ENCODE measurements around the gene KIF1C. TPM values are rescaled to one million over a fixed set of nuclear protein-coding genes. Genes with fewer than 3 reads are reported as not detected.
A peak's percentile ranks its signal among the peaks of the same experiment; 100 is the strongest.

Gene KIF1C
- total RNA-seq, 1 experiment from 2014 or later = 95.9 TPM

GRCh38 chr17:4987767-4988567 is 9.8 kb upstream of the KIF1C start:
- TF ChIP-seq EZH2 (IDR thresholded peaks at IDR 0.05; ENCODE audit: borderline replicate concordance, low read depth, low read length, poor library complexity, severe bottlenecking) = no peak
- no peak for TF ChIP-seq CTCF (conservative IDR thresholded peaks at IDR 0.05; ENCODE audit: low read depth, low read length)
- intact Hi-C loops (cut with micrococcal nuclease; ENCODE audit: unreplicated experiment) = no loop called here
- peaks cover 14% of the 10 kb centered on the region for H3K4me1 ChIP-seq (ENCODE audit: insufficient read depth, low read length, poor library complexity, severe bottlenecking)
- no peaks in the 10 kb centered on the region for H3K27me3 ChIP-seq (replicated peaks; ENCODE audit: insufficient read depth, low read depth, low read length, poor library complexity)
- no peaks in the 10 kb centered on the region for H3K36me3 ChIP-seq (ENCODE audit: insufficient read depth, low read length, poor library complexity, severe bottlenecking)
- DNase-seq (ENCODE audit: low spot score) = peak; percentile 40
- H3K9me3 ChIP-seq (ENCODE audit: low read depth, low read length, poor library complexity, severe bottlenecking) = no peaks in the 10 kb centered on the region
- H3K27ac ChIP-seq (ENCODE audit: low read depth, low read length, poor library complexity, severe bottlenecking) = peak overlapping the region; percentile 73
- POLR2A ChIA-PET (ENCODE audit: low non-redundant PET) = no interaction called here
- BruUV-seq (replicated peaks) = TSS peak; percentile 61
- CTCF ChIA-PET = interaction anchor here (0.6 to 2.2 kb wide), 2 partner anchors 20 to 74 kb away, joined by 4 to 8 read pairs; partner anchors contain the start of gene SPAG7
- H3K4me3 ChIP-seq (ENCODE audit: low read depth, low read length, poor library complexity, severe bottlenecking) = peak overlapping the region; percentile 80

- Histone ChIP-seq H3K4me3 (ENCODE audit: low read depth, low read length, poor library complexity, severe bottlenecking) (no peak overlapping the region), H3K4me1 (ENCODE audit: insufficient read depth, low read length, poor library complexity, severe bottlenecking) (peaks cover 16% of the 10 kb centered on the region), H3K36me3 (ENCODE audit: insufficient read depth, low read length, poor library complexity, severe bottlenecking) (no peaks in the 10 kb centered on the region), H3K27ac (ENCODE audit: low read depth, low read length, poor library complexity, severe bottlenecking) (no peak overlapping the region), H3K27me3 (replicated peaks; ENCODE audit: insufficient read depth, low read depth, low read length, poor library complexity) (no peaks in the 10 kb centered on the region), H3K9me3 (ENCODE audit: low read depth, low read length, poor library complexity, severe bottlenecking) (no peaks in the 10 kb centered on the region)
- CTCF ChIA-PET = no interaction called here
- no peak for TF ChIP-seq EZH2 (IDR thresholded peaks at IDR 0.05; ENCODE audit: borderline replicate concordance, low read depth, low read length, poor library complexity, severe bottlenecking)
- TF ChIP-seq CTCF (conservative IDR thresholded peaks at IDR 0.05; ENCODE audit: low read depth, low read length) = no peak
- POLR2A ChIA-PET (ENCODE audit: low non-redundant PET) = no interaction called here
- BruUV-seq (replicated peaks) = no TSS peak
- intact Hi-C loops (cut with micrococcal nuclease; ENCODE audit: unreplicated experiment) = no loop called here
- peak; percentile 62 for DNase-seq (ENCODE audit: low spot score)
These were observed 3.6 kb upstream of the KIF1C start for GRCh38 chr17:4994081-4994595.

GRCh38 chr17:4998027-4998731 is 429 bp downstream of the KIF1C start:
- intact Hi-C loops (cut with micrococcal nuclease; ENCODE audit: unreplicated experiment) = no loop called here
- no peak for DNase-seq (ENCODE audit: low spot score)
- peaks cover 28% of the 10 kb centered on the region for H3K4me1 ChIP-seq (ENCODE audit: insufficient read depth, low read length, poor library complexity, severe bottlenecking)
- no peaks in the 10 kb centered on the region for H3K9me3 ChIP-seq (ENCODE audit: low read depth, low read length, poor library complexity, severe bottlenecking)
- ChIA-PET CTCF (interaction anchor here (0.6 kb wide), 1 partner anchor 36 kb away, joined by 7 read pairs; no protein-coding TSS in a partner anchor), POLR2A (ENCODE audit: low non-redundant PET) (interaction anchor here (0.5 kb wide), 1 partner anchor 201 kb away, joined by 4 read pairs; no protein-coding TSS in a partner anchor)
- H3K36me3 ChIP-seq (ENCODE audit: insufficient read depth, low read length, poor library complexity, severe bottlenecking) = no peaks in the 10 kb centered on the region
- peak overlapping the region; percentile 92 for H3K27ac ChIP-seq (ENCODE audit: low read depth, low read length, poor library complexity, severe bottlenecking)
- TF ChIP-seq CTCF (conservative IDR thresholded peaks at IDR 0.05; ENCODE audit: low read depth, low read length) = no peak
- no peak for TF ChIP-seq EZH2 (IDR thresholded peaks at IDR 0.05; ENCODE audit: borderline replicate concordance, low read depth, low read length, poor library complexity, severe bottlenecking)
- no peaks in the 10 kb centered on the region for H3K27me3 ChIP-seq (replicated peaks; ENCODE audit: insufficient read depth, low read depth, low read length, poor library complexity)
- peak overlapping the region; percentile 93 for H3K4me3 ChIP-seq (ENCODE audit: low read depth, low read length, poor library complexity, severe bottlenecking)
- no TSS peak for BruUV-seq (replicated peaks)
